ENCODE results near the gene ZSCAN10.

ZSCAN10 gene

DNA sequence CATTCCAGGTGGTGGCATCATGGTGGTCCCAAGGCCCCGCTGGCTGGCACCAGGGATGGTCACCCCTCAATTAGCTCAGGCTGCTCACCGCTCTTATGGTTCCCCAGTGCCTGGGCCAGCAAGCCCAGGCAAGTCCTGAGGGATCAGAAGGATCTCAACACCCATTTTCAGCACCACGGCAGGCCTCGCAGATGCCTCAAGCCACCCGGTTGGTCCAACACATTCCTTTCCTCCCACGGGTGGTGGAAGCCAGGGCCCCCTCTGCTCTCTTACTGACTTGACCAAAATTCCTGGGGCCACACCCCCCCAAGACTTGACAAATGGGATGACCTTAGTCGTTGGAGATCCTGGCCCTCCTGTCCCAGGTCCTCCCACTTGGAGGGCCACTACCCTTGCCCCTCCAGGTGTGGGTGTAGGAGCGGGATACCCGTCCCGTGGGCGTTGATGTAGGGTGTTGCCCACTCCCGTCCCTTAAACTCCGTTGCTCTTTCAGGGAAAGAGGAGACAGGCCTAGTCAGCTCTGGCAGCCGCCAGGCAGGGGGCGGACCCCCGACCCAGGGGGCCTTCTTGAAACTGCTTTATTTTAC, 19.2 kb upstream of the ZSCAN10 start:
- no peak overlapping the region for H3K4me3 ChIP-seq (ENCODE audit: low read length)
- no peaks in the 10 kb centered on the region for H3K27me3 ChIP-seq (ENCODE audit: insufficient read depth, low read length)
- H3K9me3 ChIP-seq (ENCODE audit: insufficient read depth, low read depth, low read length), result no peaks in the 10 kb centered on the region
- H3K27ac ChIP-seq (ENCODE audit: low read length), result no peak overlapping the region
- peaks cover 46% of the 10 kb centered on the region for H3K36me3 ChIP-seq (ENCODE audit: insufficient read depth, low read depth, low read length)
- no peak overlapping the region for H3K9ac ChIP-seq (ENCODE audit: low read depth, low read length)
- peaks cover 4% of the 10 kb centered on the region for H3K4me1 ChIP-seq (ENCODE audit: insufficient read depth, low read length)

DNA sequence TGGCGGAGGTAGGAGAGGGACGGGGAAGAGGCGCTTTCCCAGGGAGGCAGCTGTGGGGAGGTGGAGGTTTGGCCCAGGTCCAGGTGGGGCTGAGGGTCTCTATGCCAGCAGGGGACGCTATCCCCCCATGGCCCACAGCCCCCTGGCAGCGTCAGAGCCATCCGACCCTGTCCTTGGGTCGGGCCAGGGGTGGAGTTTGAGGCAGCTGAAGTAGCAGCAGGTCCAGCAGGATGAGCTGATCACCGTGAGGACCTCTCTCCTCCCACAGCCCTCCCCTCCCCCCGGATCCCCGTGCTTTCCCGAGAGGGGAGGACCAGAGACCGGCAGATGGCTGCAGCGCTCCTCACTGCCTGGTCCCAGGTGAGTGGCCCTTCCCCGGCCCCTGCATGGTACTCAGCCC, 16.5 kb upstream of the ZSCAN10 start:
- Histone ChIP-seq H3K27ac (ENCODE audit: low read length) (no peak overlapping the region), H3K36me3 (ENCODE audit: insufficient read depth, low read depth, low read length) (peaks cover 46% of the 10 kb centered on the region), H3K9ac (ENCODE audit: low read depth, low read length) (no peak overlapping the region), H3K4me3 (ENCODE audit: low read length) (no peak overlapping the region), H3K4me1 (ENCODE audit: insufficient read depth, low read length) (peaks cover 5% of the 10 kb centered on the region), H3K9me3 (ENCODE audit: insufficient read depth, low read depth, low read length) (no peaks in the 10 kb centered on the region), H3K27me3 (ENCODE audit: insufficient read depth, low read length) (no peaks in the 10 kb centered on the region)

DNA sequence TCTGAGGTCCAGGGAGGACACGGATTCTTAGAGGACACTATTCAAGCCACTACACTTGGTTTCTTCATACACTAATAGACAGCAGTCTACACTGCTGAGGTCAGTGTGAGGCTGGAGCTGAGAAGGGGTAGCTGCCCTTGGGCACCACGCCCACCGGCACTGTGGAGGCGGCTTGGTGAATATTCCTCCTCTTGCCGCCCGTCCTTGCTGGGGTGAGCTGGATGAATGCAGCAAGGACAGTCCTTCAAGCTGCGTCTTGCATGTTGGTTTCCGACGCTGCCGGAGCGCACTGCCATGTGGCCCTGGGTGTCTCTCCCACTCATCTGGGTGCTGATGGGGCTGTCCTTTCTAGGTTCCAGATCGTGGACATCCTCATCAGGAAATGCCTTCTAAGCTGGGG, 15.9 kb upstream of the ZSCAN10 start:
- no peak overlapping the region for H3K27ac ChIP-seq (ENCODE audit: low read length)
- H3K4me3 ChIP-seq (ENCODE audit: low read length), result no peak overlapping the region

GRCh38 chr16:3113765-3114479, 14.8 kb upstream of the ZSCAN10 start:
- no peaks in the 10 kb centered on the region for H3K27me3 ChIP-seq (ENCODE audit: insufficient read depth, low read length)
- peak overlapping the region; percentile 89; the same call in 1 of the 2 replicates for H3K9ac ChIP-seq (ENCODE audit: low read depth, low read length)
- no peak overlapping the region for H3K27ac ChIP-seq (ENCODE audit: low read length)
- peaks cover 5% of the 10 kb centered on the region for H3K4me1 ChIP-seq (ENCODE audit: insufficient read depth, low read length)
- H3K36me3 ChIP-seq (ENCODE audit: insufficient read depth, low read depth, low read length), result peaks cover 38% of the 10 kb centered on the region
- no peaks in the 10 kb centered on the region for H3K9me3 ChIP-seq (ENCODE audit: insufficient read depth, low read depth, low read length)
- H3K4me3 ChIP-seq (ENCODE audit: low read length), result peak overlapping the region; percentile 96

More for the DNA sequence above, 15.9 kb upstream of the ZSCAN10 start:
- Histone ChIP-seq H3K27me3 (ENCODE audit: insufficient read depth, low read length) (no peaks in the 10 kb centered on the region), H3K9me3 (ENCODE audit: insufficient read depth, low read depth, low read length) (no peaks in the 10 kb centered on the region), H3K4me1 (ENCODE audit: insufficient read depth, low read length) (peaks cover 5% of the 10 kb centered on the region), H3K36me3 (ENCODE audit: insufficient read depth, low read depth, low read length) (peaks cover 45% of the 10 kb centered on the region), H3K9ac (ENCODE audit: low read depth, low read length) (no peak overlapping the region)

DNA sequence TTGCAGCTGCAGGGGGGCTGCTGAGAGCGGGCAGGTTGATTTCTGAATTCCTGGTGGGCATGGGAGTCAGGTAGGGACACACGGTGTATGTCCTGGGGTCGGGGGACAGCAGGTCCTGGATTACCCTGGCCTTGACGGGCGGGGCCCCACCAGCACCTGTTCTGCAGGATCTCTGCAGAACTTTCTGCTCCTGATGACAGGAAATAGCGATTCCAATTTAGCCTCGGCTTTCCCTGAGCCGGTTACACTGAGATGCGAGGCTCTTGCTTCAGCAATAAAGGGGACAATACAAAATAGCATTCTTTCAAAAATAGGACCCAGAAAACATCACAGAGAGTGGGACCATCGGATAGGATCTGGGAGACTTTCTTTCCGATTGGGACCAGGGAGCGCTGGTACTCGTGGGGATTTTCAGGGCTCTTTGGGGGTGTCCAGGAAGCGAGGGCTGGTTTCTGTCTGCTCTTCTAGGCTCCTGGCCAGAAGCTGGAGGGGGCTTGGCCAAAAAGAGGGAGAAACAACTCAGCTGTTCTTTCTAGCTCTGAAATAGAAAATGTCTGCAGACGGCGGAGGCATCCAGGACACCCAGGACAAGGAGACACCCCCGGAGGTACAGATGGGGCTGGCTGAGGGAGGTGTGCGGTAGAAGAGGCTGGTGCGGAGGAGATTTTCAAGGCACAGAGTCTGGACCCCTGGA, 13.9 kb upstream of the ZSCAN10 start:
- H3K9me3 ChIP-seq (ENCODE audit: insufficient read depth, low read depth, low read length), result no peaks in the 10 kb centered on the region
- H3K27ac ChIP-seq (ENCODE audit: low read length), result peak overlapping the region; percentile 72
- H3K36me3 ChIP-seq (ENCODE audit: insufficient read depth, low read depth, low read length), result peaks cover 29% of the 10 kb centered on the region
- H3K27me3 ChIP-seq (ENCODE audit: insufficient read depth, low read length), result no peaks in the 10 kb centered on the region
- peaks cover 5% of the 10 kb centered on the region for H3K4me1 ChIP-seq (ENCODE audit: insufficient read depth, low read length)
- H3K9ac ChIP-seq (ENCODE audit: low read depth, low read length), result peak overlapping the region; percentile 89
- H3K4me3 ChIP-seq (ENCODE audit: low read length), result peak overlapping the region; percentile 96

DNA sequence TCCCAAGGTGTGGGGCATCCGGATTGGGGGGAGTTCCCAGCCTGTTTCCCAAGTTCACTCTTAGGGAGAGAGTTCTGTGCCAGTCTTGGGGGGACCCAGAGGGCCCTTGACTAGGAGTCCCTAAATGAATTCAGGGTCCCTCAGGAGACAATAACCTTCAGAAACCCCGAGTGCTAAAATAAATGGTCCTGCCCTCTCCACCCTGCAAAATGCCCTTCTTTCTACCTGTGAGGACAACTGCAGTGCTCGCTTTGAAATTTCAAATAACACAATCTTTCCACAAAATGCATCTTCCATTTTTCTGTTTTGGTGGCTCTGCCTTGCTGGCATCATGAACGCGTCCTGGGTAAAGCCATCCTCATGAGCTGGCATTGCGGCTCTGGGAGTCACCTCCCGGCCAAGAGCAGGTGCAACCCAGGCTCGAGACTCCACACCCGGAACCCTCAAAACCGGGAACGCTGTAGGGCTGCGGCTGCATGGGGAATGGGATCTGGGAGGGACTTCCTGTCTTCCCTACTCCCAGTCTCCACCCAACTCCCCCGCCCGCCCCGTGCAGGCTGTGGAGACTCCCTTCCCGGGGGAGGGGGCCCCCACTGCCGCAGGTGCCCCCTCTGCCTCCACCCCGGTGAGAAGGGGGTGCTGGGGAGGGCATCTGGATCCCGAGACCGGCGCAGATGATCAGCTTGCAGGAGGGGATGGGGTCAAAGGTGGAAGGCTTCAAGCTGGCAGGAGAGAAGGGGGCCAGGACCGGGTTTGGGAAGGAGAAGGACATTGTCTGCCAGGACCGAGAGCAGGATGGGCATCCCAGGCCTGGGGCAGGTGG, 13.2 kb upstream of the ZSCAN10 start, which contains the start of gene ZNF205:
Gene ZNF205, plus strand, starts transcription at position 529 of the 823 bp plus-strand sequence. CDS start 845 bp downstream, outside the sequence.
- peak within 1 kb of the TSS; percentile 72 for H3K27ac ChIP-seq (ENCODE audit: low read length)
- H3K4me3 ChIP-seq (ENCODE audit: low read length), result peak within 1 kb of the TSS; percentile 96
- H3K4me1 ChIP-seq (ENCODE audit: insufficient read depth, low read length), result peaks cover 5% of the 10 kb centered on the region
- peaks cover 24% of the 10 kb centered on the region for H3K36me3 ChIP-seq (ENCODE audit: insufficient read depth, low read depth, low read length)
- H3K9ac ChIP-seq (ENCODE audit: low read depth, low read length), result peak within 1 kb of the TSS; percentile 89
- H3K9me3 ChIP-seq (ENCODE audit: insufficient read depth, low read depth, low read length), result no peaks in the 10 kb centered on the region
- H3K27me3 ChIP-seq (ENCODE audit: insufficient read depth, low read length), result peaks cover 3% of the 10 kb centered on the region; the same call in 1 of the 2 replicates

DNA sequence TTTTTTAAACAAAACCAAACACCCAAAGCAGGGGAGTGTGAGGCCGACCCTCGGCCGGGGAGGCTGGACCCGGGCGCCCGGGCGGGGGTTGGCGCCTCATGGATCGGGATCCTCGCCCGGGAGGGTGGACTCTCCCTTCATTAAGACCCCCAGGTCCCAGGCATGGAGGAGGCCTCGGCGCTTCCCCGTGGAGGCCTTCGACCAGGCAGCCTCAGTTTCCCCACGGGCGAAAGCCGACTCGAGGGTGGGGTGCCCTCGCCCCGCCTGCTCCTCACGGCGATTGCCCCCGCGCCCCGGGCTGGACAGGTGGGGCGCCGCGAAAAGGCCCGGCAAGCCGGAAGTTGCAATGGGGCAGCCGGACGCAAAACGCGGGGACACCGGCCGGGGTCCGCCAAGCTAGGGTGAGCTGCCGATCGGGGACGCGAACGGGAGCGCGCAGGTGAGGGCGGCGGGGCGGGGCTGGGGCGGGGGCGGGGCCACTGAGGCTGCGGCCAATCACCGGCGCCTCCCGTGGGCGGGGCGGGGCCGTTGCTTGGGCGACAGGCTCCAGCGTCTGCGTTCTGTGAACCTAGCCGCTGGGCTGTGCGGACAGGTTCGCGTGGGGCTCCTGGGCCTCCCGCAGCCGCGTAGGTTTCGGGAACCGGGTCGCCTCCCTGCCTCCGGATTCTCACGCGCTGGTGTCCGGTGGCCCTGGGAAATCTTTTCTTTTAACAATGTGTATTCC, 7.3 kb upstream of the ZSCAN10 start:
- Histone ChIP-seq H3K27ac (ENCODE audit: low read length) (peak overlapping the region; percentile 54), H3K9ac (ENCODE audit: low read depth, low read length) (peak overlapping the region; percentile 90; the same call in 1 of the 2 replicates), H3K9me3 (ENCODE audit: insufficient read depth, low read depth, low read length) (no peaks in the 10 kb centered on the region), H3K36me3 (ENCODE audit: insufficient read depth, low read depth, low read length) (no peaks in the 10 kb centered on the region), H3K4me1 (ENCODE audit: insufficient read depth, low read length) (peaks cover 5% of the 10 kb centered on the region; the same call in 1 of the 2 replicates), H3K4me3 (ENCODE audit: low read length) (peak overlapping the region; percentile 79), H3K27me3 (ENCODE audit: insufficient read depth, low read length) (peaks cover 4% of the 10 kb centered on the region; the same call in 1 of the 2 replicates)

DNA sequence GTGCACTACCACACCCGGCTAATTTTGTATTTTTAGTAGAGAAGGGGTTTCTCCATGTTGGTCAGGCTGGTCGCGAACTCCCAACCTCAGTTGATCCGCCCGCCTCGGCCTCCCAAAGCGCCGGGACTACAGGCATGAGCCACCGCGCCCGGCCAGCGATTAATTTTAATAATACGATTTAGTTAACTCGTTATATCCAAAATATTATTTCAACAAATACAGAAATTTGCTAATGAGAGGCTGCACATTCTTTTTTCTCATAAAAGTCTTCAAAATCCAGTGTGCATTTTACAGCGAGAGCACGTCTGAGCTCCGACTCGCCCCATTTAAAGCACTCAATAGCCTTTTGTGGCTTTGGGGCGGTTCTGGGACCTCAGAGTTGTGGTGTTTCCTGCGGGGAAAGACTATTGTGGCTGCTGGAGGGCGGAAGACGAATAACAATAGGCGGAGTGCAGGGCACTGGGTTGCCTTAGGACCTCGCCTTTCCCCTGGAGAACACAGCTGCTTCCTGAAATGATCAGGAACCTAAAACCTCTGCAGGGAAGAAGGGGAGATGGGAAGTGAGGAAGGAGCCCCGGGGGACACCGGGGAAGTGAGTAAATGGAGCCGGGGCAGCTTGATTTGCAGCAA, 2.9 kb upstream of the ZSCAN10 start:
- Histone ChIP-seq H3K4me3 (ENCODE audit: low read length) (no peak overlapping the region), H3K9ac (ENCODE audit: low read depth, low read length) (peak overlapping the region; percentile 13; the same call in 1 of the 2 replicates), H3K4me1 (ENCODE audit: insufficient read depth, low read length) (peaks cover 19% of the 10 kb centered on the region), H3K9me3 (ENCODE audit: insufficient read depth, low read depth, low read length) (no peaks in the 10 kb centered on the region), H3K27me3 (ENCODE audit: insufficient read depth, low read length) (no peaks in the 10 kb centered on the region), H3K36me3 (ENCODE audit: insufficient read depth, low read depth, low read length) (peaks cover 9% of the 10 kb centered on the region), H3K27ac (ENCODE audit: low read length) (peak overlapping the region; percentile 85)

- H3K9me3 ChIP-seq (ENCODE audit: insufficient read depth, low read depth, low read length), result no peaks in the 10 kb centered on the region
- H3K9ac ChIP-seq (ENCODE audit: low read depth, low read length), result no peak overlapping the region
- peaks cover 23% of the 10 kb centered on the region for H3K4me1 ChIP-seq (ENCODE audit: insufficient read depth, low read length)
- no peak overlapping the region for H3K4me3 ChIP-seq (ENCODE audit: low read length)
- H3K27me3 ChIP-seq (ENCODE audit: insufficient read depth, low read length), result no peaks in the 10 kb centered on the region
- no peak overlapping the region for H3K27ac ChIP-seq (ENCODE audit: low read length)
- H3K36me3 ChIP-seq (ENCODE audit: insufficient read depth, low read depth, low read length), result peaks cover 16% of the 10 kb centered on the region
These were observed 2.1 kb upstream of the ZSCAN10 start for GRCh38 chr16:3101018-3101840.
